Dendritic cell treated with granulocyte-macrophage colony-stimulating factor and Interleukin-4, amounts not matched to agents 40 ng/mL and 50 ng/mL, for 4 days (primary cell): ENCODE results near the gene ADAM21.
A peak's percentile ranks its signal among the peaks of the same experiment; 100 is the strongest.
"Not testable (repeated sequence)": the region's sequence is repeated elsewhere in the genome, so short reads cannot be mapped to it uniquely, and the experiment has no call there.

Experiments
- H3K27ac Mint-ChIP-seq: one replicate; pipeline ENCODE4 v1.8.0; 2022; ENCODE audit warnings: mild to moderate bottlenecking, mixed read lengths
- H3K27me3 Mint-ChIP-seq: one replicate; pipeline ENCODE4 v1.8.0; 2022; ENCODE audit warnings: mild to moderate bottlenecking, mixed read lengths
- H3K36me3 Mint-ChIP-seq: one replicate; pipeline ENCODE4 v1.8.0; 2022; ENCODE audit warnings: low read depth, mixed read lengths
- H3K4me1 Mint-ChIP-seq: one replicate; pipeline ENCODE4 v1.8.0; 2022; ENCODE audit warnings: low read depth, mixed read lengths
- H3K4me3 Mint-ChIP-seq: one replicate; pipeline ENCODE4 v1.8.0; 2022; ENCODE audit warnings: mild to moderate bottlenecking, moderate library complexity, mixed read lengths
- H3K9me3 Mint-ChIP-seq: one replicate; pipeline ENCODE4 v1.8.0; 2022; ENCODE audit warnings: mixed read lengths
- intact Hi-C: fragments of 100-400 bp; cut with micrococcal nuclease; formaldehyde crosslinking; loops from one replicate; pipeline ENCODE4 v1.15.0; 2022

ADAM21 gene

DNA sequence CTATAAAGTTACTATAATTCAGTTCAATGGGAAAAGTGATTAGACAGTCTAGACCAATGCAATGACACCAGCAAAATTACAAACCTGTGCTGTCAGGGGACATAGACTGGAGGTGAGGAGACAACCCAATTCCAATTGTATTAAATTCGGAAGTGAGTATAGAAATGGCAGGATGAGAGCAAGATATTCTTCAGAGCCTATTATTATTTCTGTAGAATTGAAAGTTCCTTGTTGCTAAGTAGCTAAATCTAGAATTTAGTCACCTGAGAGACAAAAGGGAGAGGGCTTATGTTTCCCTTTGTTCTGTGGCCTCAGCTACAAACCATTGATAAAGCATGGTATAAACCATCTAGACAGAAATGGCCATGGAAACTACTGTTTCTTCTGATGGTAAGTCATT lies at the start of gene ADAM21:
TSS of gene ADAM21 (plus strand) at position 301 of the 400 bp plus-strand sequence. CDS start 5,326 bp downstream, outside the sequence.
- no peaks in the 10 kb centered on the region for H3K4me1 Mint-ChIP-seq
- H3K27ac Mint-ChIP-seq, result no peak within 1 kb of the TSS
- peaks cover 8% of the 10 kb centered on the region for H3K9me3 Mint-ChIP-seq
- intact Hi-C loops, result no loop called here
- no peaks in the 10 kb centered on the region for H3K27me3 Mint-ChIP-seq
- no peaks in the 10 kb centered on the region for H3K36me3 Mint-ChIP-seq
- H3K4me3 Mint-ChIP-seq, result no peak within 1 kb of the TSS

DNA sequence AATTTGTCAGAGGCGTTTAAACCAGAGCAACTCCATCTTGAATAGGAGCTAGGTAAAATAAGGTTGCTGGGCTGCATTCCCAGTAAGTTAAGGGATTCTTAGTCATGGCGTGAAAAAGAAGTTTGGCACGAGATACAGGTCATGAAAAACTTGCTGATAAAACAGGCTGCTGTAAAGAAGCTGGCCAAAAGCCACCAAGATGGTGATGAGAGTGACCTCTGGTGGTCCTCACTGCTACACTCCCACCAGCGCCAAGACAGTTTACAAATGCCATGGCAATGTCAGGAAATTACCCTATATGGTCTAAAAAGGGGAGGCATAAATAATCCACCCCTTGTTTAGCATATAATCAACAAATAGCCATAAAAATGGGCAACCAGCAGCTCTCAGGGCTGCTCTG lies 48.6 kb upstream of the ADAM21 start:
- not testable (repeated sequence) for H3K27ac Mint-ChIP-seq, H3K4me3 Mint-ChIP-seq

DNA sequence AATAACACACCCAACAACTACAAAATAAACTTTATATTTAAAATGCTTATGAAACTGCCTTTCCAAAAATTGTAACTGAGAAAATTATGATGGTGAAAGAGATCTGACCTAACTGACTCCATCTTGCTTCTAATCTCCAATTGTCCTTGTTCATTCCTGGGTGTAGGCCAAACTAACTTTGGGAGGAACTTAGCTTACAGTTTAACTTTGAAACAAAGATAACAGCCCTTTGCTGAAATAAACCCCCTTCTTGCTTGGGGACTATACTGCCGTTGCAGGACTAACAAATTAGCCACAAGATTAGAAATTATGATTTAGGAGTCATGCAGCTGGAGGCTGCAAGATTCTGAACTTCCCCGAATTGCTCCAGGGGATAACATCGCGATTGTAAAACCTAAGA lies 45.8 kb upstream of the ADAM21 start:
- H3K36me3 Mint-ChIP-seq, H3K27ac Mint-ChIP-seq, H3K27me3 Mint-ChIP-seq, H3K4me3 Mint-ChIP-seq, H3K4me1 Mint-ChIP-seq, intact Hi-C loops, H3K9me3 Mint-ChIP-seq: not testable (repeated sequence)

More for the DNA sequence above, 48.6 kb upstream of the ADAM21 start:
- H3K27me3 Mint-ChIP-seq, intact Hi-C loops, H3K9me3 Mint-ChIP-seq, H3K4me1 Mint-ChIP-seq: not testable (repeated sequence)
- H3K36me3 Mint-ChIP-seq, result peaks cover 13% of the 10 kb centered on the region

- H3K4me3 Mint-ChIP-seq, result no peak overlapping the region
- no peak overlapping the region for H3K27ac Mint-ChIP-seq
- intact Hi-C loops, result no loop called here
- peaks cover 7% of the 10 kb centered on the region for H3K4me1 Mint-ChIP-seq
- H3K36me3 Mint-ChIP-seq, result no peaks in the 10 kb centered on the region
- no peaks in the 10 kb centered on the region for H3K27me3 Mint-ChIP-seq
- H3K9me3 Mint-ChIP-seq, result no peaks in the 10 kb centered on the region
Observed at GRCh38 chr14:70407621-70408020, 44.4 kb upstream of the ADAM21 start.

DNA sequence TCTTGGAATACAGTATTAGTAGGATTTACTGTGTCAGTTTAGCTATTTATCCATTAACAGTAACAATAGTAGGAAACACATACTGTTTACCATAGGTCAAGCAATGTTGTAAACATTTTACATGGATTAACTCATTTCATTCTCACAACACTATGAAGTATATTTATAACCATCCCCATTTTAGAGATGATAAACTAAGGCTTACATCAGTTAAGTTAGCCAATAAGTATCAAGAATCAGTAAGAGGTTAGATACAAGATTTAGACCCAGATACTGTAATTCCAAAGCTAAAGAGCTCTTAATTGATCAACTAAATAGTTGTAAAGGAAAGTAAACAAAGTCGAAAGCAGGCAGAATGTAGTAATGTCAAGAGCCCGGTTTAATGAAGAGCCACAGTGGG lies 36.2 kb upstream of the ADAM21 start:
- intact Hi-C loops, result no loop called here
- Mint-ChIP-seq H3K27me3 (no peaks in the 10 kb centered on the region), H3K27ac (no peak overlapping the region), H3K4me3 (peak overlapping the region; percentile 58), H3K9me3 (no peaks in the 10 kb centered on the region), H3K4me1 (peaks cover 29% of the 10 kb centered on the region), H3K36me3 (peaks cover 10% of the 10 kb centered on the region)

GRCh38 chr14:70416338-70416724 lies 35.6 kb upstream of the ADAM21 start:
- peaks cover 27% of the 10 kb centered on the region for H3K4me1 Mint-ChIP-seq
- H3K27ac Mint-ChIP-seq, result peak overlapping the region; percentile 92
- peaks cover 10% of the 10 kb centered on the region for H3K36me3 Mint-ChIP-seq
- H3K27me3 Mint-ChIP-seq, result no peaks in the 10 kb centered on the region
- no peaks in the 10 kb centered on the region for H3K9me3 Mint-ChIP-seq
- H3K4me3 Mint-ChIP-seq, result peak overlapping the region; percentile 93
- intact Hi-C loops, result no loop called here

- intact Hi-C loops, result no loop called here
- Mint-ChIP-seq H3K36me3 (peaks cover 10% of the 10 kb centered on the region), H3K4me3 (peak within 1 kb of the TSS; percentile 93), H3K4me1 (peaks cover 22% of the 10 kb centered on the region), H3K27me3 (no peaks in the 10 kb centered on the region), H3K27ac (peak within 1 kb of the TSS; percentile 92), H3K9me3 (no peaks in the 10 kb centered on the region)
Observed at GRCh38 chr14:70416725-70417349, 35.1 kb upstream of the ADAM21 start, which contains the start of gene SYNJ2BP. SYNJ2BP (minus strand) TSS chr14:70417090; CDS start chr14:70416963, 127 bp downstream.

GRCh38 chr14:70419270-70419931 lies 32.6 kb upstream of the ADAM21 start:
- H3K4me3 Mint-ChIP-seq, intact Hi-C loops, H3K27me3 Mint-ChIP-seq, H3K9me3 Mint-ChIP-seq, H3K27ac Mint-ChIP-seq: not testable (repeated sequence)
- Mint-ChIP-seq H3K36me3 (peaks cover 10% of the 10 kb centered on the region), H3K4me1 (peaks cover 22% of the 10 kb centered on the region)

GRCh38 chr14:70422538-70422937 lies 29.4 kb upstream of the ADAM21 start:
- no peaks in the 10 kb centered on the region for H3K36me3 Mint-ChIP-seq
- intact Hi-C loops, result no loop called here
- H3K9me3 Mint-ChIP-seq, result peaks cover 11% of the 10 kb centered on the region
- H3K27ac Mint-ChIP-seq, result no peak overlapping the region
- no peaks in the 10 kb centered on the region for H3K27me3 Mint-ChIP-seq
- H3K4me1 Mint-ChIP-seq, result no peaks in the 10 kb centered on the region
- no peak overlapping the region for H3K4me3 Mint-ChIP-seq

DNA sequence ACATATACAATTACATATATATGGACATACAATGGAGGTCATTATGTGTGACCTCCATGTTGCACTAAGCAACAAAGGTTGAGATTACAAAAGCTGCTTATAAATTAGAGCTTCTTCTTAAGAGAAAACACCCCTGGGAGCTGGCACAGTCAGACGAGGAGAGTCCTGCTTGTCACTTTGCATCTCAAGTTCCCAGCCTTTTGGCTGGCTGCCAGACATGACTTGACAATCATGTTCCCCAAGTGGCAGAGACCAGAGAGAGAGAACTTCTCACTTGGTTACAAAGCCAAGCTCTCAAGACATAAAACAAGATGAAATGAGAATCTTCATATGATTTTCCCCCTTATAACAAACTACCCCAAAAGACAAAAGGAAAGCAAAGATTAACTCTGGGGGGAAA lies 26.6 kb upstream of the ADAM21 start:
- intact Hi-C loops, result no loop called here
- no peak overlapping the region for H3K27ac Mint-ChIP-seq
- H3K36me3 Mint-ChIP-seq, result no peaks in the 10 kb centered on the region
- no peak overlapping the region for H3K4me3 Mint-ChIP-seq
- no peaks in the 10 kb centered on the region for H3K4me1 Mint-ChIP-seq
- no peaks in the 10 kb centered on the region for H3K27me3 Mint-ChIP-seq
- peaks cover 21% of the 10 kb centered on the region for H3K9me3 Mint-ChIP-seq

- intact Hi-C loops, H3K4me3 Mint-ChIP-seq, H3K27me3 Mint-ChIP-seq, H3K36me3 Mint-ChIP-seq, H3K4me1 Mint-ChIP-seq, H3K27ac Mint-ChIP-seq: not testable (repeated sequence)
- H3K9me3 Mint-ChIP-seq, result peaks cover 33% of the 10 kb centered on the region
Observed at GRCh38 chr14:70426555-70426954, 25.4 kb upstream of the ADAM21 start.

- no peaks in the 10 kb centered on the region for H3K36me3 Mint-ChIP-seq
- H3K27me3 Mint-ChIP-seq, result no peaks in the 10 kb centered on the region
- H3K4me3 Mint-ChIP-seq, result no peak overlapping the region
- no peaks in the 10 kb centered on the region for H3K4me1 Mint-ChIP-seq
- H3K9me3 Mint-ChIP-seq, result peaks cover 76% of the 10 kb centered on the region
- no peak overlapping the region for H3K27ac Mint-ChIP-seq
- intact Hi-C loops, result no loop called here
Observed at GRCh38 chr14:70436867-70437266, 15.1 kb upstream of the ADAM21 start.

DNA sequence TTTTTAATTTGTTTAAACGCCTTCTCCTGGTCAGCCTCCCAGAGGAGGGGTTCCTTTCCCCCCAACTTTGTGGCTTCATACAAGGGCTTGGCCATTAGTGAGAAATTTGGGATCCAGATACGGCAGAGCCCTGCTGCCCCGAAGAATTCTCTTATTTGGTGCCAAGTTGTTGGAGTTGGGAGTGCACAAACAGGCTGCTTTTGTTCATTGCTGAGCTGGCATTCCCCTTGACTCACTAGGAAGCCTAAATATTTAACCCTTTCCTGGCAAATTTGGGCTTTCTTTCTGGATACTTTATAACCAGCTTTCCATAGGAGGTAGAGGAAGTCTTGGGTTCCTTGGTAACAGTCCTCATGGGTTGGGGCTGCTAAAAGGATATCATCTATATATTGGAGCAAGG lies 10.3 kb upstream of the ADAM21 start:
- Mint-ChIP-seq H3K4me3 (no peak overlapping the region), H3K27me3 (no peaks in the 10 kb centered on the region), H3K9me3 (peaks cover 76% of the 10 kb centered on the region), H3K27ac (no peak overlapping the region), H3K36me3 (no peaks in the 10 kb centered on the region), H3K4me1 (no peaks in the 10 kb centered on the region)
- intact Hi-C loops, result no loop called here

DNA sequence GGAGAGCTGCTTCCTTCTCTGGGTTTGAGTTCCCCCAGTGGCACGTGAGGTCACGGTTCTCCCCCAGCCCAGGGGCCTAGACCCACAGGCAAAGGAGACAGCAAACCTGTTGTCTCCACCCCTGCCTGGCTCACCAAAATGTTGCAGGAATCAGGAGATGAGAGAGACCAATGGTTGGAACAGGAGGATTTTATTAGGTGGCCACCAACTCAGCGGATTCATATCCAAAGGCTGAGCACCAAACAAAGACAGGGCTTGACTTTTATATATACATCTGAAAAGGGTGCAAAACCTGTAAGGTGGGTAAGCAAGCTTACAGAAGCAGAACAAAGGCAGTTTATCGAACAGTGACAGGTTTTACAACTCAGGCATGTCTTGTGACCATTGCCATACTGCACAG lies 9.2 kb upstream of the ADAM21 start:
- intact Hi-C loops, result no loop called here
- H3K4me3 Mint-ChIP-seq, result no peak overlapping the region
- no peak overlapping the region for H3K27ac Mint-ChIP-seq
- H3K27me3 Mint-ChIP-seq, result no peaks in the 10 kb centered on the region
- no peaks in the 10 kb centered on the region for H3K4me1 Mint-ChIP-seq
- no peaks in the 10 kb centered on the region for H3K36me3 Mint-ChIP-seq
- H3K9me3 Mint-ChIP-seq, result peaks cover 75% of the 10 kb centered on the region
